ENCODE results near the gene DNM2.

GRCh38 chr19:10829967-10830366 lies 112.1 kb downstream of the DNM2 start:
- no peak for TF ChIP-seq CTCF (IDR thresholded peaks at IDR 0.05)
- TF ChIP-seq POLR2A (IDR thresholded peaks at IDR 0.05; ENCODE audit: low read depth): no peak
